ELR (cell line): Measurements from ENCODE around the gene SPNS2.
A peak's percentile ranks its signal among the peaks of the same experiment; 100 is the strongest.

ENCODE experiments used
- DNase-seq: peaks from one replicate; pipeline ENCODE4 v3.0.0-alpha.2; 2015; ENCODE audit warnings: low read depth

SPNS2 gene, protein sequence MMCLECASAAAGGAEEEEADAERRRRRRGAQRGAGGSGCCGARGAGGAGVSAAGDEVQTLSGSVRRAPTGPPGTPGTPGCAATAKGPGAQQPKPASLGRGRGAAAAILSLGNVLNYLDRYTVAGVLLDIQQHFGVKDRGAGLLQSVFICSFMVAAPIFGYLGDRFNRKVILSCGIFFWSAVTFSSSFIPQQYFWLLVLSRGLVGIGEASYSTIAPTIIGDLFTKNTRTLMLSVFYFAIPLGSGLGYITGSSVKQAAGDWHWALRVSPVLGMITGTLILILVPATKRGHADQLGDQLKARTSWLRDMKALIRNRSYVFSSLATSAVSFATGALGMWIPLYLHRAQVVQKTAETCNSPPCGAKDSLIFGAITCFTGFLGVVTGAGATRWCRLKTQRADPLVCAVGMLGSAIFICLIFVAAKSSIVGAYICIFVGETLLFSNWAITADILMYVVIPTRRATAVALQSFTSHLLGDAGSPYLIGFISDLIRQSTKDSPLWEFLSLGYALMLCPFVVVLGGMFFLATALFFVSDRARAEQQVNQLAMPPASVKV

DNA sequence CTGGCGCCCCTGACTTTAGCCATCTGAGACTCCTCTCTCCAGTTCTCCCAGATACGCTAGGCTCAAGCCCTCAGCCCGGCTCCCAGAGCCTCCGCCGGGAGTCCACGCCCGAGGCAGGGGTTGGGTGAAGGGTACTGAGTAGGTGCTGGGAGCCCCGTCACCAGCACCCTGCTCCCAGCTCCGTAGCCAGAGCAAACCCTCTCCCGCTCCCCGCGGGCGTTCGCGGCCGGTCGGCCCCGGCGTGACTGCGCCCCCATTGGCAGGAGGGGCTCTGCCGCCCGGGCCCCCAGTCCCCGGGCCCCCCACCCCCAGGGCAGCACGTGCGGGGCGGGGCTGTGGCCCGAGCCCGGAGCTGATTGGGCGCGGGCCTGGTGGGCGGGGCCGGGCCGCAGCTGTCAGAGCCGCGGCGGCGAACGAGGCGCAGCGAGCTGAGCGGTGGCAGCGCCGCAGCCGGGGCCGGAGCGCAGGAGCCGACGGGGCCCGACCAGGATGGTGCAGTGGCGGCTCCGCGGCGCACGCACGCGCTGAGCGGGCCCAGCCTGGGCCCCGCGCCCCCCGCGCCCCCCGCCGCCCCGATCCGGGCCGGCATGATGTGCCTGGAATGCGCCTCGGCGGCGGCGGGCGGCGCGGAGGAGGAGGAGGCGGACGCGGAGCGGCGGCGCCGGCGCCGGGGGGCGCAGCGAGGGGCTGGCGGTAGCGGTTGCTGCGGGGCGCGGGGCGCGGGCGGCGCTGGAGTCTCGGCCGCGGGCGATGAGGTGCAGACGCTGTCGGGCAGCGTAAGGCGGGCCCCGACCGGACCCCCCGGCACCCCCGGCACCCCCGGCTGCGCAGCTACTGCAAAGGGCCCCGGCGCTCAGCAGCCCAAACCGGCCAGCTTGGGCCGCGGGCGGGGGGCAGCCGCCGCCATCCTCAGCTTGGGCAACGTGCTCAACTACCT, at the start of gene SPNS2:
TSS of gene SPNS2 (plus strand) at position 421 of the 937 bp plus-strand sequence. CDS start at position 588, 167 bp downstream.
- DNase-seq, result peak; percentile 35

DNA sequence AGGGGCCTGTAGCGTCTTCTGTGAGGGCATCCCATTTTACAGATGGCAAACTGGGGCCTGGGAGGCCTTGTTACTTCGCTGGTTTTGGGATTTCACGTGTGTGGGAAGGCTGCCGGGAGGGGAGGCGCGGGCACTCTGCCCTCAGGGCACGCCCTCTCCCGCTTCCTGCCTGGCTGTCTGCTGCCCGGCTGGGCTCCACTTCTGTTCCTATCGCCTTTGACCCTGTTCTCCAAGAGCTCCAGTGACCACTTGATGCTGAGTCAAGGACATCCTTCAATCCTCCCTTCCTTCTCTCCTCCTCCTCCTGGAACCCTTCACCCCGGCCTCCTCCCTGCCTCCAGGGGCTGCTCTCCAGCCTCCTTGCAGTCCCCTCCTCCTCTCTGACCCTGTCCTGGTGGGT, 48.9 kb upstream of the SPNS2 start:
- DNase-seq, result no peak

DNA sequence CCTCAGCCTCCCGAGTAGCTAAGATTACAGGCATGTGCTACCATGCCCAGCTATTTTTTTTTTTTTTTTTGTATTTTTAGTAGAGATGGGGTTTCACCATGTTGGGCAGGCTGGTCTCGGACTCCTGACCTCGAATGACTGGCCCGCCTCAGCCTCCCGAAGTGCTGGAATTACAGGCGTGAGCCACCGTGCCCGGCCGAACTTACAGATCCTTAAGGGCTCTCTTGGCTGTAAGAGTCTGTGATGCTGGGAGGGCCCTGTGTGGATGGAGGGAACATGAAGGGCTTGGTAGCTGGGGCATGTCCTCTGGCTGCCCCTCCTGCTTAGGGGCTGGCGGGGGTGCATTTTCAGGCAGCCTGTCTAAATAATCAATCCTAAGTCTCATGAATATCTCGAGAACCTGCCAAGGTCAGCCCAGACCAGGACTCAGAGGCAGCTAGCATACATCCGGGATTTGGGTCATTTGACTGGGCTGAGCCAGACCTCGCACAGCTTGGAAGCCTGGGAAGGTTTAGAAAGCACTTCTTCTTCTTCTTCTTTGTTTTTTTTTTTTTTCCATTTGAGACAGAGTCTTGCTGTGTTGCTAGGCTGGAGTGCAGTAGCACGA, 47.9 kb upstream of the SPNS2 start:
- no peak for DNase-seq

DNA sequence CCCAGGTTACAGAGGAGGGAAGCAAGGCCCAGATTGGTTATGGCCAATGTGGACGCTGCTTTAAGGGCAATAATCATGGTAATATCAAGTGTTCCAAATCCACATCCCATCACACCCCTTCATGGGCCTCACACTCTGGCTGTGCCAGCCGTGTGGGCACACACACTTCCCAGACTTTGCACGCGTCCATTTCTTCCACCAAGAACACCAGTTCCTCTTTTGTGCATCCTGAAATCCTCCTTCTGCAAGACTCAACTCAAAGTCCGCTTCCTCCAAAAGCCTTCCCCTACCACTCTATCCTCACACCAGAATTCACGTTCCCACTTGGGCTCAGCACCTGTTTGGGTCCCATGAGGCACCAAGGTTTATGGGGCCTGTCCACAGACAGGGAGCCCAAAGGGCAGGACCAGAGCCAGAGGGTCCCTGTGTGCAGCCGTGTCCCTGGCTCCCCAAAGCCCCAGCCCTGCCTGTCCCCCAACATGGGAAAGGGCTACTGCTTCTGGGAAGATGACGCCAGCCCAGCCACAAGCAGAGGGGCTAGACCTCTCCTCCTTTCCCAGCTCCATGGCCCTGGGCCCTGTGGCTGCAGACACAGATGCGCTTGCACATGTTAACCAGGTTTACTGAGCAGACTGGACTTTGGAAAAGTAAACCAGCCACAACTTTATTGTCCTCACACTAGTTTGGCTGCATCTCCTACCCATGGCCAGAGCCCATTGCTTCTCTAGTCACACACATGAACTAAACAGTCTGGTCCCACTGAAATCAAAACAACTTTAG, 44.7 kb upstream of the SPNS2 start:
- DNase-seq, result no peak

DNA sequence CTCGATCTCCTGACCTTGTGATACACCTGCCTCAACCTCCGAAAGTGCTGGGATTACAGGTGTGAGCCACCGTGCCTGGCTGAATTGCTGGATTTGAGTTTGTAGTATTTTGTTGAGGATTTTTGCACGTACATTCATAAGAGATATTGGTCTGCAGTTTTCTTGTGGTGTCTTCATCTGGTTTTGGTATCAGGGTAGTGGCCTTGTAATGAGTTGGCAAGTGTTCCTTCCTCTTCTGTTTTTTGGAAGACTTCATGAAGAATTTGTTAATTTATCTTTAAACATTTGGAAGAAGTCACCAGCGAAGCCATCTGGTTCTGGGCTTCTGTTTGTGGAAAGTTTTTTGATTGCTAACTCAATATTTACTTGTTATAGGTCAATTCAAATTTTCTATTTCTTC, 38.0 kb upstream of the SPNS2 start:
- no peak for DNase-seq

DNA sequence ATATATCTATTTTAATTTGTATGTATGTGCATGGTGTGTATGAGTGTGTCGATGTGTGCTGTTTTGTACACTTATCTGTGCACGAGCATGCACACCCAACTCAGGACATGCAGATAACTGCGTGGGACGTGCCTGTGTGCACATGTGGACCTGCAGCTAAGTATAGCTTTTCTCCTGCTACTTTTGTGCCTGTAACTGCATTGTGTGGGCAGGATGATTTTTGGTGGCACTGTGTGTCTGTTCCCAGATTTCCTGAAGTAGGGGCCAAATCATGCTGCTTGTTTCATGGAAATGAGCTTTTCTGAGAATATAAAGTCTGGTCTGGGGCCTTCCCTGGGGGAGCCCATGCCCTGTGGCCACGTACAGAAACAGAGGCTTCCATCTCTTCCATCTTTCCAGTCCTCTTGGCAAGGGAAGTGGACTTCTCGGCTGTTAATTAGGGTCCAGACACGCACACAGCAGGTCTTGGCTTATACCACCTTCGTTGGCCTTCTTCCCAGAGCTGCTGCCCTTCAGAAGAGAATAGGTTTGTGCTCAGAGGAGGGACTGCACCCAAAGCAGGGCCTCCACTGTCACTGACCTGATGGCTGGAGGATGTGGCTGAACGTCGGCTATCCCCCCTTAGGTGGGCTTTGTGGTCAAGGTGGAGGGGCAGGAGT, 34.7 kb upstream of the SPNS2 start:
- DNase-seq, result no peak

DNA sequence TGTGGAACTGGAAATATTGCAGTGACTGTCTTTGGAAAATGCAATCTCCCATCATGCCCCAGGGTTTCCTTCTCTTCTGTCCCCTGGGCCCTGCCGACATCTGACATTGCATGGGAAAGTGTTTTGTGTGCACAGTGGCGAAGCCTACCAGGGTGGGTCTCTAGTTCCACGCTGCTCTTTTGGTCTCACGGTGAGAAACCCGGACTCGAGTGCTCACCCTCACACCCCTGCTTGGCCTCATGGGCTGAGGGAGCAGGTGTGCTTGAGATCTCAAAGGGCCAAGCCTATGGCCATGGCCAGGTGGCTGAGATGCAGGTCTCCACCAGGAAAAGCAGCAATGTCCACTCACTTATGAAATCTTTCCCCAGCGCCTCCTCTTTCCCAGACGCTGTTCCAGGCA, 32.9 kb upstream of the SPNS2 start:
- no peak for DNase-seq

DNA sequence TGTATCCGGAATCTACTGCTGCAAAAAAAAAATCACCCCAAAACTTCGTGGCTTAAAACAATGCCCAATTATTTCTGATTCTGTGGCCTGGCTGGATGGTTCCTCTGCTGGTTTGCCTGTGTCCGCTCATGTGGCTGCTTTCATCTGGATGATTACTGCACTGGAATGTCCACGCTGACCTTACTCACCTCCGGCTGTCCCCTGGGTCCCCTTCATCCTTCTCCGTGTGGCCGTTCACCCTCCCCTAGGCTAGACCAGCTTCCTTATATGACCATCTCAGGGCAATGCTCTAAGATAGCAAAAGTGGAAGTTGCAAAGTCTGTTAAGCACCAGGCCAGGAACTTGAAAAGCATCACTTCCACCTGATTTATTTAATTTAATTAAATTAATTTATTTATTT, 31.4 kb upstream of the SPNS2 start:
- DNase-seq, result no peak

DNA sequence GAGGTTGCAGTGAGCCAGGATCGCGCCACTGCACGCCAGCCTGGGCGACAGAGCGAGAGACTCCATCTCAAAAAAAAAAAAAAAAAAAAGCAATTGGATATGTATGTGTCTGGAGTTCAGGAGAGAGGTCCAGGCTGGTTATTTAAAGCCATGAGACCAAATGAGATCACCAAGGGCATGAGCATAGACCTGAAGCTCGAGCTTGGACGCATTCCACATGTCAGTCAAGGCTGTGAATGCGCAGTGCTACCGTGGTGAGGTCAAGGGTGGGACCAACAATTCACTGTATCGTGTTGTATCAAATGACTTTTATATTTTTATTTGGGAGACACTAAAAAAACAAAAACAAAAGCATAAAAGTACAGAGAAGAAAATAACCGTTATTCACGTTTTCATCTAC, 29.1 kb upstream of the SPNS2 start:
- DNase-seq, result no peak

DNA sequence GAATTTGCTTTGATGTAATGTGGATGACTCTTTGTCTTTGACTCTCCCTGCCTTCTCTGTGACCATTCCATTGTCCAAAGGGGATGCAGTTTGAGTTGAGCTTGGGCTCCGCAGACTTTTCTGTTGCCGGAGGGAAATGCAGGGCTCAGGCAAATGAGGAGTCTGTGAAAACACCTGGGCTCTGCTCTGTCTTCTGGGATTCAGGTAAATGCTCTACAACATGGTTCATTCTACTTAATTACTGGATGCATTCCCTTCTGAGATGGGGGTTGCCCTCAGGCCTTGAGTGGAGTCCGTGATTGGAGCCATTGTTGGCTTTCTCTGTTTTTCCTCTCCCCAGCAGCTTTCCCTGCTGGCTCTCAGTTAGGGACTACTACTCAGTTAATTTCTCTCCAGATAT, 26.4 kb upstream of the SPNS2 start:
- no peak for DNase-seq

DNA sequence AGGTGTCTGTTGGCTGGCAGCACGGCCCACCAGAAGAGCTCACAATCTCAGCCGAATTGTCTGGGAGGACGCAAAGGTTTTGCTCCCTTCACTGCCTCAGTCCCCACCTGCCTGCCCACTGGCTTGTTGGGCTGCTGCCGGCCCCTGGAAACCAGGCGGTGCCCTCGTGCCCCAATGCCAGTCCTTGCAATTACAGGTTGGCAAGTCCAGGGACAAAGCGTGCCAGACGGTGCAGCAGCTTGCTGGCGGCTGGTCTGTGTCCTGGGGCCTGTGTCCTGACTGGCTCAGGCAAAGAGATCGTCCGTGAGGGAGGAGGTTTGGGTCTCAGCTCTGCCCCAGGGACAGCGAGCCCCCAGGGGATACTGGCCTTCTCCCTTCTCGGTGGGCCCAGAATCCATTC, 24.6 kb upstream of the SPNS2 start:
- DNase-seq, result no peak

DNA sequence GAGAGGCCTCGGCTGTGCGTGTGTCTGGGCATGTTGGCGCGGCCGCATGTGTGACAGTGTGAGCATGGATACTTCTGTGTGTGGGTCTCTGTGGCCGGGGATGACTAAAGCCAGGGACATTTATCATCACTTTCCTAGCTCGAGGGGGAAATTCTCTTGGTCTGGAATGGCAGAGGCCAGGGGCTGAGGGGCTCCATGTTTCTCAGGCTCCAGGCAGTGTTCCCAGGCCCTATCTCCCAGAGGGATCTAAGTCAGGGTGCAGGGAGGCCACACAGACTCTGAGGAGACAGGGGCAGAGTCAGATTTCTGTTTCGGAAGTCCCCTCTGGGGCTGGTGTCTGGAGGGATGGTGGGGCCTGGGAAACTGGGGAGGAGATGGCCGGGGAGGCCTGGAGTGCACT, 23.7 kb upstream of the SPNS2 start:
- no peak for DNase-seq

DNA sequence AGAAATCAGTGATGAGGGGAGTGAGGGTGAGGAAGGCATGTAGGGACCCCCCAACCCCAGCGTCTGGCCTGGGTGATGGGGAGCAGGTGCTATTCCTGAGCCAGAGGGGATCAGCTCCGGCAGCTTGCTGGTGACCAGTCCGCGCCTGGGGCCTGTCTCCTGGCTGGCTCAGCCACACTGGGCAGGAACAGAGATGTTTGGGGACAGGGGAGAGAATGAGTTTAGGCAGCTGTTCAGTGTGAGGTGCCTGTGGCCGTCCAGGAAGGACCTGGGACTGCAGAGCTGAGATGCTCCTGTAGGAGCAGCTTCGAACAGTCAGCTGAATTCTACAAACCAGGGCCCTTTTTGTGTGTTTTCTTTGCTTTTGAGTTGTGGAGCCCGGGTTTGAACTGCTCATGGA, 23.2 kb upstream of the SPNS2 start:
- no peak for DNase-seq

DNA sequence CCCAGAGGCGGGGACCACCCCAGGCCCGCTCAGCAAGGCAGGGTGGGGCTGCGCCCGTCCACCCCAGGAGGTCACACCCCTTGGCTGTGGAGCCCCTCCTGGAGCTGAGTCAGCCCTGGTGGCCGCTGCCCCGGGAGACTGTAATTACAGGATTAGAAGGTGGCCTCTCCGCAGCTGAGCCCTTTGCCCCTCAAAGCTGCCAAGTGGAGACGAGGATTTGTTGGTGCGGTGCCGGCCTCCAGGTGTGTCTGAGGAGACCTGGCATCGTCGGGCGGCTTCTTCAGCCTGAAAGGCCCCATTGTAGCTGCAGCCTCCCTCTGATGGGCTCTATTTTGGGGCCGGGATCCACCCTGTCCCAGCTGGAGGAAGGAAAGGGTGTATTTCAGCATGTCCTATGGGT, 22.7 kb upstream of the SPNS2 start:
- no peak for DNase-seq

DNA sequence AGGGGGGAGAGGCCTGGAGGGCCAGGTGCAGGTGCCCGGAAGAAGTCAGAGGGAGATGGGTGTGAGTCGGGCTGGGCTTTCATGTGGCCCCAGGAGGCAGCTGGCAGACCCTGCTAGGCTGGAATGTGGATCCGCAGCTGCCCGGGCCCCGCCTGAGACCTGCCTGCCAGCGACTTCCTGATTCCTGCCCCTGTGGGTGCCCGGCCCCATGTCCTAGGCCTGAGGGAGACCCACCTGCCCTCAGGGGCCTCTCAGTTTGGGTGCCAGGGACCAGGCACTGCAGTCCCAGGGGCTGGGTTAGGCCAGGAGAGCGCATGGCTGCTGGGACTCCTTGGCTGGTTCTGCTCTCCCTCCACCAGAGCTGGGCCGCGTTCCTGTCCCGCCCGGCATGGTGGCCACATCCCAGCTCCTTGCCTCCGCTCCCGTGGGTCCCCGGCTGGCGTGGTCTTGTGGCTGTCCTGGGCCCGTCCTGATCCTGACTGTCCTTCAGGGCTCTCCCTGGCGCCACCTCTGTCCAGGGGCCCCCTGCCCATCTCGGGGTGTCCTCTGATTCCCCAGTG, 22.1 kb upstream of the SPNS2 start:
- DNase-seq, result no peak

DNA sequence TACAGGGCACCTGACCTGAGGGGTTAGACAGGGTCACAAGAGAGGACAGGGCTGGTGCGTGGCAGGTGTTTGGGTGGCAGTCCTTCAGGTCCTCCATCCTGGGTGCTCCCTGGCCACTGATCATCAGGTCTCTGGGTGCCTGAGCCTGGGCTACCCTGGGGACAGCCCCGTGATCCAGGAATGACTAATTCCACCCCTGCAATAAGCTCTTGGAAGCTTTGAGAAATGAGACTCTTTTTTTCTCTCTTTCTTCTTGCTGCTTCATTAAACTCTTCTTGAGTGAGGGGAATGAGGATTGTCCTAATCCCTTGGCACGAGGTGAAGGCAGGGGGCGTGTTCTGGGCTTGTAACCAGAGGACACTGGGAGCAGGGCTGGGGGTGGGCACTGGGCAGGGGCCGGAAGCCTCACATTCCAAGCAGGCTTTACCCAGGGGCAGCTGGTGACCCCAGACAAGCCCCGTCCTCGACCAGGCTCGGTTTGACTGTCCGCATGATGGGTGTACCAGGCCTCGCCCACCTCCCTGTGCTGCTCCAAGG, 21.4 kb upstream of the SPNS2 start:
- DNase-seq, result peak; percentile 20

DNA sequence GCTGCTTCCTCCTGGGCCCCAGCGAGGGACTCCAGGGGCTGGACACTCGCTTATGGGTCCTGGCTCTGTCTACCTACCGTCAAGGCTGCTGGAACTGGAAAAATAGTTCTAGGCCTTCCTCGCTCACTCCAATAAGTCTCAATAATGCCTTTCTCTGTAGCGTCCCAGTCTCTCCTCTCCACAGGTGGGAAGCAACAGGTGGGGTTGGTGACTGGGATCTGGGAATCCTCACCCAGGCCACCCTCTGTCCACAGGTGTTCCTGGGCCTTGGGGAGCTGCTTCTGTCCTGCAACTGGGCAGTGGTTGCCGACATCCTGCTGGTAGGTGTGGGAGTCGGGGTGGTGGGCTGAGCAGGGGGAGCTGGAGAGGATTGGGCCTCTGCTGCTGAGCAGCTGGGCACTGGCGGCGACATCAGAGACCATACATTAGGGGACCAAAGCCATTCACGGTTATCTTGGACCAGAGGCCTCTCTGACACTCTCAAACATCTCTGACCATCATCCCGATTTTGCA, 20.3 kb upstream of the SPNS2 start:
- DNase-seq, result no peak

DNA sequence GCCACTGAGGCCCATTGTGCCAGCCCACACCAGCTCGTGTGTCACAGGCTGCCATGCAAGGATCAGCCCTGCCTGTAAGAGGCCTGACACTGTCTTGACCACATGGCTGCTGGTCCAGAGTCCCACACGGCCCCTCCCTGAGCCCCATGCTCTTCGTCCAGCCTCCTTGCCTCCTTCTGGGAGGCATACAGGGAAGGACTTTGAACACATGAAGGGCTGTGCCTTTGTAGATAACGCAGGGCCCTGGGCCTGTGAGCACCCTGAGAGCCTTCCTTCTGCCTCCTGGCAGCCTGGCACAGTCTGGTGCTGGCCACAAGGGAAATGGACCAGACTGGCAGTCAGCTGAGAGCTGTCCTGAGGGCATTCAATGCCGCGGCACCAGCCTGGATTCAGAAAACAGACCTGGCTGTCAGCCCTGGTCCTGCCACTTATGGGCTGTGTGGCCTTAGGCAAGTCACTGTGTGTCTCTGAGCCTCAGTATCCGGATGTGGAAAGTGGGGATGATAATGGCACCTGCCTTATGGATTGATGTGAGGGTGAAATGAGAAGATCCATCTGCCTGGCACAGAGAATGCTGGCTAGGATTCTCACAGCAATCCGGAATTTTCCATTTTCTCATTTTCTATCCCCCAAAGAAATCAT, 19.2 kb upstream of the SPNS2 start:
- DNase-seq, result no peak

DNA sequence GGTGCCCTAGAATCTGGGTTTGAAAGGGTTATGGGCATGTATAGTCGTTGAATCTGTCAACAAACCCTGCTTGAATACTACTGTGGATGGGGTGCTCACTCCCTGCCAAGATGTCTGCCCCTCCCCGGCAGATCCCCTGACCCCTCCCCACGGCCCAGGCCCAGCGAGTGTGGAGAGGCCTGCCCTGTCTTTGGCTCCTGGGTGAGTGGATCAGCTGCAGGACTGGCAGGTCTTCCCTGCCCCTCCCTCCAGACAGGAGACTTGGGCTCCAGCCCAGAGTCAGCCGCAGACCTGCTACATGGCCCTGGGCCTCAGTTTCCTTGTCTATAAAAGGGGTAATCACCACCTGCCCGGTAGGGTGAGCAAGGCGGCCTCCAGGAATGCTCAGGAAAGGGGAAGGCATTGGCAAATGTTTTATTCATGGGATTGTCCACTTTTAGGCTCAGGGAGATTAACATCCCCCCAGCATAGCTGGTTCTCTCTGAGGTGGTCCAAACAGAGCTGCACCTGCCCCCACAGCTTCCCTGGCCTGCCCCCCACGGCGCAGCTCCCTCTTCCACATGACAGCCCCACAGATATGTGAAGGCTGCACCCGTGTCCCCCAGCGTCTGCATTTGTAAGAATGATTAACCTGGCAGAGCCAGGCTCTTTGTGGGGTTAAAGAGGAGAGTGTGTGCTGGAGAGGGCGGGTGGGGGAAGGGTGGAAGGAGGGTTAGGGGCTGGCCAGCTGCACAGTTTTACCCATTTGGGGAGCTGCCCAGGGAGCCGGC, 18.5 kb upstream of the SPNS2 start:
- DNase-seq, result no peak
